HL-60/S4 (cell line): ENCODE data around the gene RSPH6A.

Experiments used
- in situ Hi-C: fragments of 300-500 bp; cut with MboI; formaldehyde crosslinking; loops from 2 replicates; pipeline ENCODE4 v1.14.3; 2022; ENCODE audit warnings: low sequenced_read_pairs

The RSPH6A gene

DNA sequence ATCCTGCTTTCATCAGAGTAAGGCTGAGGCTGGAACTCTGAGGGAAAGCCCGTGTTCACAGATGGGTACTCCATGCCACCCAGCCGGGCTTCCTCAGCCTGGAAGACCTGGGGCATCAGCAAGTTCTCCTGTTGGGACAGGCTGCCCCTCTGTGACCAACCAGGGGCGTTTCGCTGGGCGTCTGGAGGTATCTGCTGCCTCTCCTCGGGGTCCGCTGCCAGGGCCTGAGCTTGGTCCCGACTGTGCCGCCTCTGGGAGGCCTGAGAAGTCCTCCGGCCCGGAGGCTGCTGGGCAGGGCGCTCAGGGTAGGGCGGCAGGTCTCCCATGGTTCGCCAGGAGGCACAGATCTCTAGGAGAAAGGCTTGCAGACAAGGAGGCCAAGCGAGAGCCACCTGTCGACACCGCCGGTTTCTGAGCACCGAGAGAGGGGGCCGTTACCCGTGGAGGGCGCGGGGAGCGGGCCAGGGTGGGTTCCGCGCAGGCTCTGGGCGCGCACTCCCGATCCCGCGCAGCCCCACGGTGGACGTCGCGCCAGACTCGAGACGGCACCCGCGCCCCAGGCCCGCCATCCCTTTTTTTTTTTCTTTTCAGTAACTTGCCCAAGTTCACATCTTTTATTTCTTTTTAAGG is at the start of gene RSPH6A:
Gene RSPH6A, minus strand, starts transcription at position 458 of the 630 bp plus-strand sequence. Its CDS starts 132 bp downstream, at position 326.
- in situ Hi-C loops = no loop called here

DNA sequence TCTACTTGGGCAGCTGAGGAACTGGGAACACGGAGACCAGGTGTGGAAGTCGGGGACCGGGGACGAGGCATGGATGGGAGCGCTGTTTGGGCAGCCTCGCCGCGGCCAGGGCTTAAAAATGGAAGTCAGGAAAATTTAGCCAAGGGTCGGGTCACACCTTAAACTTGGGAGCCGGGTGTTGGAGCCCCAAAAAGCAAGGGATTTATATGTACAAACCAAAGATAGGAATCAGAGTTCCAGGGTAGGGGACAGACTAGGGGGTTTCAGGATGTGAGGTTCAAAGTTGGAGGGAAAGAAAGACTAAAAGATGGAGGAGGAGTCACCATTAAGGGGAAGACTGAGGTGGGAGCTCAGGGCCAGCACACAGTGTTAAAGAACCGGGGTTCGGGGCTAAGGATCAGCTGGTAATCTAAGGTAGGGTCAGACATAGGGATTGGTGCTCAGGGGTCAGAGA is 49.5 kb upstream of the RSPH6A start:
- in situ Hi-C loops = no loop called here

DNA sequence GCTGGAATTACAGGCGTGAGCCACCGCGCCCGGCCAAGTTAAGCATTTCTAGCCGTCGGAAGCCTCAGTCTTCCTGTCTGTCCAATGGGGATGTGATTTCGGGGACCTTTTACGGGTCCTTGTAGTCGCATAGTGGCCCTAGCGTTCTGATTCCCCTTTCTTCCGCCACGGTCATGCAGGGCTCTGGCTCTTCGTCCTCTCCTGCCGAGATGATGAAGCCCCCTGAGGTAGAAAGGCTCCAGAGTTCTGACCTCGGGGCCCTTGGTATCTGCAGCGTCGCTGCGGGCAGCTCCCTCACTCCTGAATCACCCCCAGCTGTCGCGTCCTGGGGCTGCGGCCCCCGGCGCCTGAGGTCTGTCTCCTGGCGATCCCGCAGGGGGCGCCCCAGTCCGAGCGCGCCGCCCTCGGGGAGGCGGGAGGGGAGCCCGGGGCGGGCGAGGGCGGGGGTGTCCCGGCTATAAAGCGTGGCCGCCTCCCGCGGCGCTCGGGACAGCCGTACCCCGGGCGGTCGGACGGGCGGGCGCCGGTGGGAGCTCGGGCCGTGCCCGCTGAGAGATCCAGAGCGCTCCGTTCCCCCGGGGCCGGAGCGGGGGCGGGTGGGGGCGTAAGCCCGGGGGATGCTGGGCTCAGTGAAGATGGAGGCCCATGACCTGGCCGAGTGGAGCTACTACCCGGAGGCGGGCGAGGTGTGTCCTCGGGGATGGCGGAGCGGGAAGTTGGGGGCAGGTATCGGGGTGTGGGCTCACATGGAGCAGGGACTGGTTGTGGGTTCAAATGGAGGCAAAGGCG is 48.9 kb upstream of the RSPH6A start, which contains the start of gene FOXA3:
Gene FOXA3, plus strand, starts transcription at position 487 of the 789 bp plus-strand sequence. Its CDS starts 131 bp downstream, at position 618.
- in situ Hi-C loops = no loop called here

DNA sequence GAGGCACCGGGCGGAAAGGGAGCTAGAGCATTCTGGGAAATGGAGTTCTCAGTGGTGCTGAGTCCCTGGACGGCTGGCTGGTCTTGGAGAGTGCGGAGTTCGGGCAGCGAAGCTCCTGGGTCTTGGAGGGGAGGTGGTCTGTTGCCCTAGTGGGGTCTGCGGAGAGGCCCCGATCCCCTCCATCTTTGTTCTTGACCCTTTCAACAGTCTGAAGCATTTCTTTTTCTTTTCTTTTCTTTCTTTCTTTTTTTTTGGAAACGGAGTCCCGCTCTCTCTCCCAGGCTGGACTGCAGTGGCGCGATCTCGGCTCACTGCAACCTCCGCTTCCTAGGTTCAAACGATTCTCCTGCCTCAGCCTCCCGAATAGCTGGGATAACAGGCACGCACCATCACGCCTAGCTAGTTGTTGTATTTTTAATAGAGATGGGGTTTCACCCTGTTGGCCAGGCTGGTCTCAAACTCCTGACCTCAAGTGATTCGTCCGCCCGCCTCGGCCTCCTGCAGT is 48.3 kb upstream of the RSPH6A start:
- in situ Hi-C loops = no loop called here

DNA sequence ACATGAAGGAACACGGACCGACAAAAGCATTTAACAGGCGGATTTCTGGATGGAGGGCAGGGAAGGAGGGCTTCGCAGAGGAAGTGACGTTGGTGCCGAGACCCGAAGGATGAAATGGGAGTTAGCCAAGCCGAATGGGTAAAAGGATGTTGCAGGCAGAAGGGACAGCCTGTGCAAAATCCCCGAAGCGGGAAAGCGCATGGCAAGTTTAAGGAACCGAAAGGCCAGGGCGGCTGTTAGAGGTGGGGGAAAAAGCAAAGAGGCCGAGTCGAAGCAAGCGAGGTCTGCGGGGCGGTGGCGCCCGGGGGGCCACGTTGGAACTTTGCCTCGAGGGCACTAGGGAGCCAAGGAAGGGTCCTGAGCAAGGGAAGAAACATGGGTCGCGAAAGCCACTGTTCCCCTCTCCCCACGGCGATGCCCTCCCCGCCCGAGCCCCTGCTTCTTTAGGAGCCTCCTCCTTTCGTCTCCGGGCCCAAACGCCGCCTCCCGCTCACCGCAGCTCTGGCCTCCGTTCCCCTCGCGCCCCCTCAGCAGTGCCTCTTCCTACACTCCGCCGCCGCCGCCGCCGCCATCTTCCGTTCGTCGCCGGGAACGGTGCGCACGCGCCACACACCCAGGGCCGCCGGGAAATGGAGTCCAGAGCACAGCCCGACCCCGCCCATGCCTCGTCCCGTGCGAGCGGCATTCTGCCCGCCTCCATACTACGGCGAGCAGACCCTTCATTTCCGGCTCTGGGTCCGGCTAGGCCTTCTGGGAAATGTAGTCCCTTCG is 47.6 kb upstream of the RSPH6A start, which contains the start of gene SYMPK:
Gene SYMPK, minus strand, starts transcription at position 584 of the 771 bp plus-strand sequence. CDS start 8,652 bp downstream, outside the sequence.
- in situ Hi-C loops = no loop called here

DNA sequence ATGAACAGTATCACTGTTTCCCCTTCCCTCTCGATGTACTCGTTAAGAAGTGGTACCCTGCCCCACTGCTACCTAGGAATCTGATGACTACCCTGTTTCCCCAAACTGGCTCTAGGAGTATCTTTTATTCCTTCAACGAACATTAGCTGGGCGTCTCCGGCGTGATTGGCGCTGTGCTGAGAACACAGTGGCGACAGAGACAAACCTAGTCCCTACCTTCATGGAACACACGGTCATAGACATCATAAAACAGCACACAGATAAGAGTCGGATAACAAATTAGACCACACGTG is 47.1 kb upstream of the RSPH6A start:
- in situ Hi-C loops = no loop called here

DNA sequence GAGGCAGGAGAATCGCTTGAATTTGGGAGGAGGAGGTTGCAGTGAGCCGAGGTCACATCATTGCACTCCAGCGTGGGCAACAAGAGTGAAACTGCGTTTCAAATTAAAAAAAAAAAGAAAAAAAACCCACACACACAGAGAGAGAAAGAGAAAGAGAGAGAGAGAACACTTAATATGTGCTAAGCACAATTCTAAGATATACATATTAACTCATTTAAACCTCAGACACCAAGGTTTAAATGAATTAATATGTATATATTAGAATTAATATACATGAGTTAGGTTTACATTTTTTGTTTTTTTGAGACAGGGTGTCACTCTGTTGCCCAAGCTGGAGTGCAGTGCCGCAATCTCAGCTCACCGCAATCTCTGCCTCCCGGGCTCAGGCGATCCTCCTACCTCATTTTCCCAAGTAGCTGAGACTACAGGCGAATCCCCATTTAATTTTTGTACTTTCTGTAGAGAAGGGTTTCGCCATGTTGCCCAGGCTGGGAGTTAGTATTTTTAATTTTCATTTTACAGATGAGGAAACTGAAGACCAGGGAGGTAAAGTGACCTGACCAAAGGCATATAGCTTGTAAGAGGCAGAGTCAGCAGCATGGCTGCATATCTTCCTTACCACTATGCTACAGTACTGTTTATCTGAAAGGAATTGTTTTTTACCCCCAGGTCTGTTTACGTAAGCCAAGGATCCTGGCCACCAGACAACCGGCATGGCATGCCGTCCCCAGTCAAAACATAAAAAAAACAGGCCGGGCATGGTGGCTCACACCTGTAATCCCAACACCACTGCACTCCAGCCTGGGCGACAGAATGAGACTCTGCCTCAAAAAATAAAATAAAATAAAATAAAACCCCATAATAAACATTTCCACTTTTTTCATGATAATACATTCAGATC is 45.5 kb upstream of the RSPH6A start:
- in situ Hi-C loops = no loop called here

DNA sequence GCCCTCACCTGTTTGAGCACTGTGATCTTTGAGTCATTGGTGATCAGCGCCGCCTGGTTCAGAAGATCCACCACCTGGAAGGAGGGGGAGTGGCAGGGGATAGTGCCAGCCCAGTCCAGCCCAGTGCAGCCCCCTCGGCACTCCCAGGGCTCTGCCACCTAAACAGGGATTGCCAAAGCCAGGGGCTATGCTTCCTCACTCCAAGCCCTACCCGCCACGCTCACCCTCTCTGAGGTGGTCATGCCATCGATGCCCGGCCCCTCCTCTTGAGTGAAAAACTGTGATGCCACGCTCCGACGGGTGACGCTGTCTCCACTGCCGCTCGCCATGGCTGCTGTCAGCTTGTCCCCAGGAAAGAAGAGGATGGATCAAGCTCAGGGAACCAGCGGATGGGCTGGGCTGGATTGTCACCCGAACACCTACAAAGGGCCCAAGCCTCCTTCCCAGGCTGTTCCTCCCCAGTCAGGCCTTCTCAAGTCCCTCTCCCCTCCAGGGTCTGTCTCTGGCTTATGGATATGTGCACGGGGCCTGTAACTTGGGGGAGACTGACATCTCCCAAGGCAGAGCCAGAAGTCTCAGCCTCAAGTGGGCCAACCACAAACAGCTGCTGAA is 39.2 kb upstream of the RSPH6A start:
- in situ Hi-C loops = no loop called here

DNA sequence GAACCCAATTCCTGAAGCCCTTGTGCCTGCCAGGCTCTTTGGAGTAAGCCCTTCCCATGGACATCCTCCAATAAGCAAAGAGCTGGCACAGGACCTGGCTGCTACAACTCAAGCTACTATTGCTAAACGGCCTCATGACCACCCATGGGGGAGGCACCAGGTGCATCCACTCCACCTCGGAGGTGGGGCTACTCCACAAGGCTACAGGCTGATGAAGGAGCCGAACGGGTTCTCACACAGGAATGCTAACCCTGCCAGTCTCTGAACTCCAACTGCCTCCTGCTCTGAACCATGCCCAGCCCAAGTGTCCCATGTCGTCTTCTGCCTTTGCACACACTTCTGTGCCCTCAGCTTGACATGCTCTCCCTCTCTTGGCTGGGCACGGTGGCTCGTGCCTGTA is 37.9 kb upstream of the RSPH6A start:
- in situ Hi-C loops = no loop called here

DNA sequence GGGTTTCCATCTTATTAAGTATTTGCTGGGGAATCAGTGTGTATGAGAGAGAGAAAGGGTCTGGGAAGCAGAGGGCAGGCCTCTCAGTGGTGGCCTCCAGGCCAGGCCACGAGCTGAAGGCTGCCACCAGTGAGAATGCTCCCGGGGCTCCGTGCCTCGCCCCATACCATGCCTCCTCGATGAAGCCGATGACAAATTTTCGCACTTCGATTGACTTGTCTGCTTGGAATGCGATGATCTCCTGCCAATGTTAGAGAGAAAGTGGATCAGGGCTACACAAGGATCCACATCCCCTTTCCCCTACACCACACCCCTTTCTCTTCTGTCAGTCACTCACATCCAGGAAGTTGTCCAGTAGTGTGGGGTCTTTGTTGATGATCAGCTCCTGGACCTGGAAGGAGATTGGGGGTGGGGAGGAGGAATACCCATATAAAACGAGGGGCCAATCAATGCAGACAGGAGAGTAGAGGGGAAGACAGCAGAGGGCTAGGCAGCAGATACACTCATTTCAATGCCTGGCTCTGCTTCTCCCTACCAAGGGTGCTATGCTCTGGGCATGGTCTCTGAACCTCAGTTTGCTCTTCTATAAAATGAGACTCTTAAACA is 37.1 kb upstream of the RSPH6A start:
- in situ Hi-C loops = no loop called here

DNA sequence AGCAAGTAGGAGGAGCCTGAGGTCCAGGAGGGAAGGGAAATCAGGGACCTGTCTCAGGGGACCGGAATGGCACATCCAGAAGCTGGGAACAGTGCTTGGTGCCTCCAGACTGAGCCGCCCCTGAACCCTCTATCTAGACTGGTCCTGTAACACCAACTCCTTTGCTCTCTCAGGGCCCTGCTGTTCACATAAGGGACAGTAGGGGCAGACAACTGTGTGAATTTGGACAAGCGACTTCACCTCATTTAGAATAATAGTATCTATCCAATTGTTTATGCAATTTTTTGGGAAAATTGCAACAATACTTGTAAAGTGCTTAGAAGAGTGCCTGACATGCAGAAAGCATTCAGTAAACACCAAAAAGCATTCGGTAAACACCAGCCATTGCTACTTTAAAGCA is 33.8 kb upstream of the RSPH6A start:
- in situ Hi-C loops = no loop called here

DNA sequence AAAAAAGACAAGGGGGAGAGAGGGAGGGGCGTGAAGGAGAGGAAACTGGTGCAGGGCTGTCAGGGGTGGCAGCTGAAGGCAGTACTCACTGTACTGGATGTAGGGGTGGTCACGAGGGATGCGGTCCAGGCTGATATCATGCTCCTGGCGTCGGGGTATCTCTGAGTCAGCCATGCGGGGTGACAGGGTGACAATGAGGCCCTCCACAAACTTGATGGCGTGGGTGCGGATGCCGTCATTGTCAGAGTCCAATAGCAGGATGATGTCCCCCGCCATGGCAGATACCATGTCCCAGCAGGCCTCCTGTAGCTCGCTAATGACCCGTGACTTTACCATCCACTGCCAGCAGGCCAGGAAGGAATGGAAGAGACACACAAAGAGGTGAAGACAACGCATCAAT is 32.6 kb upstream of the RSPH6A start:
- in situ Hi-C loops = no loop called here

DNA sequence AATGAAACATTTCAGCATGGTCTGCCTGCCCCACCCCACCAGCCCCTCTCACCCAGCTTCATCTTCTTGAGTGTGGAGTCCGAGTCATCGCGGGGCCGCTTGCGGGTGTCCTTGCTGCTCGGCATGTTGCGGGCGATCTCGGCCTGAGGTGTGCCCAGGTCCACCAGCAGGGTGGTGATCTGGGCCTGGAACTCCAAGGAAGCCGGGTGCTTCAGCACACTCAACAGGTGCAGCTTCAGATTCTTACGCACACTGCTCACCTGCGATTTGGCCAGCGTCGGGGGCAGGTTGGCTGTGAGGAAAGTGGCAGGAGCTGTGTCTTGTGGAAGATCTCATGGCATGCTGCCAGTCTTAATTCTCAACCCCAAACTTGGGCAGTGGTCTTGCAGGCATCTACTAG is 27.1 kb upstream of the RSPH6A start:
- in situ Hi-C loops = no loop called here

DNA sequence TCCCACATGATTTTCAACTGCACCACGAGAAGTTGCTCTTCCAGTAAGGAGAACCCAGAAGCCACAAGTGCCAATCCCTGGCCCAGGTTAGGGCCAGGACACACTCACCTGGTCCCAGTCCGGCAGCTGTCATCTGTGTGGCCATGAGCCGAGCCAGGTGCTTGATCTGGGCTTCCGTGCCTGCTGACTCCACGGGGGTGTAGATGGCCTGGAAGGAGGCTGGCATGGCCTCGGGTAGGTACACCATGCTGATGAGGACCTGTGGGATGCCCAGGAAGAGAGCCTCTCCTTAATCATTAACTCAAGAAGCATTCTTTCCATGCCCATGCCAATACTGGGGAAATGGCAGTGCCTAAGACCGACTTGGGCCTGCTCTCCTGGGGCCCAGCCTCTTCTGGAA is 19.9 kb upstream of the RSPH6A start:
- in situ Hi-C loops = no loop called here

DNA sequence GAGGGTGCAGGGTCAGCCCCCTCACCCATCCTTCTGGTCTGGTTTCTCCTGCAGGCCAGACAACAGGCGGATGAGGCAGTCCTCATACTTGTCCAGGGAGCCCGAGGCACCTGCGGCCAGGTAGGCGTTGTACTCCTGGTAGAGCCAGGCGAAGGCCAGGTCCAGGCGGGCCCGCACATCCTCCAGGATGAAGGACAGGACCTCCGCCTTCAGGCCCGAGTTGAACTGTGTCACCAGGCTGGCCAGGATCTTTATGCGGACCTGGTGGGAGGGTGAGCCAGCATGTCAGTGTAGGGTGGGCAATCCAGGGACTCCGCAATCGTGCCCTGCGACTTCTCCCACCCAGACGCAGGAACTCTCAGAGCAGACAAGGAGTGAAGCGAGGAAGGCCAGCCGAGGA is 13.8 kb upstream of the RSPH6A start:
- in situ Hi-C loops = no loop called here

DNA sequence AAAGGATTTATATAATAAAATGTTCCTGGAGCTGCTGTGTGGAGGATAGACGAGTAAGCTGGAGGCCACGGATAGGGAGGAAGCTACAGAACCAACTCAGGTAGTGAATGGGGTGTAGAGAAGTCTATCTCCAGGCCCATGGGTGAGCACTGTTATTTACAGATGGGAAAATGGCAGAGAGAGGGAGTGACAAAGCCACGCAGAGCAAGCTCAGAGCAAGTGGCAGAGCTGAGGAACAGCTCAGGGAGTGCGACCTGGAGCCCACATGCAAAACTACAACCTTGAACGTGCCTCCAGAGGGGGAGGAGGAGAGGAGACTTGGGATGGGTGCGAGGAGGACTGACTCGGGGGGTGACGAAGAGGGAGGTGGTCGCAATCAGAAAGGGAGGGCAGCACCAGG is 13.4 kb upstream of the RSPH6A start:
- in situ Hi-C loops = no loop called here

DNA sequence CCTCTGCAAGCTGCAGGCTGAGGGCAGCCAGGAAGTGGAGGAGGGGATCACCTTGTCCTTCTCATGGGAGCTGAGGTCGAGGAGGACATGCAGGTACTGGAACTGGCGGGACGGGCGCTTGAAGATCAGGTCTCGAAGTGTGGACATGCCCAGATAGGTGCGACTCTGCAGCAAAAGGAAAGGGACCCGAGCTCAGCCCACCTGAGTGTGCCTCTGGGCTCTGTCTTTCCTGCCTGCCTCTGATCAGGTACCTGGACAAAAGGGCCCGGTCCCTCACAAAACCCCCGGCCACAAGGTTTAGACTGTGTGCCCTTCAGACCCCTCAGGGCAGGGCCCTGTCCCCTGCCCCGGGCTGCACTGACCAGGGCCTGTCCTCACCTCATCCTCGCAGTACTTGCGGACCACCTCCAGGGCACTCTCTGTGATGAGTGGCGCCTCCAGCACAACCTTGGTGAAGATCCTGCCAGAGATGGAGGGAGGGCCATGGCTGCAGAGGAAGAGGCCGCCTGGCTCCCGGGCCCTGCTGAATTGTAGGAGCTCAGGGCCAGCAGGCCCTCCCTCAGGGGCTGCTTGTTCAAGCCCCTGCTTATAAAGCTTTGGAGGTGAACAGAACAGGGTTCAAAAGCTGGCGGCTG is 12.5 kb upstream of the RSPH6A start:
- in situ Hi-C loops = no loop called here

DNA sequence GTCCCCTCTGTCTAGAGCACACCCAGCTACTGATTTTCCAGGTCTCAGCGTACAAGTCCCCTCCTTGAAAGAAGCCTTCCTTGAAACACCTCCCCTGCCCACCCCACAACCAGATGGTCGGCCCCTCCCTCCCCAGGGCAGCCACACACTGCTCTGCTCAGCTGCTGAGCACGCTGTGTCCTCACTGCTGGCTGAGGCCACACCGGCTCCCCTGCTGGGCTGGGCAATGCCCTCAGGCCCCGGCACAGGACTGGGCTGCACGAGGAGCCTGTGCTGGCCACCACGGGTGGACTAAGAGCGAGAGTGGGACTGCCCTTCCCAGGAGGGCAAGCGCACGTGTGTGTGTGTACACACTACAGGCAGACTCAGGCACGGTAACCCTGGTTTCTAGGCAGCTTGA is 11.8 kb upstream of the RSPH6A start:
- in situ Hi-C loops = no loop called here
